Stimulated activated naive B cell treated with anti-CD40 and anti-IgM and Interleukin-4, amounts not matched to agents 10 μg/mL and 1 μg/mL and 100 μg/mL, for 72 hours (primary cell): ENCODE measurements around the gene MINDY1.

Experiments
- ATAC-seq, 2 donors: fragments of 150-1000 bp; cut with Tn5 transposase; replicated peaks; 2 replicates each; pipeline ENCODE4 v1.10.0; 2021; ENCODE audit warnings: moderate library complexity in 1 of 2
- DNase-seq: peaks from one replicate; pipeline ENCODE4 v3.0.0; 2021
- H3K27ac Mint-ChIP-seq: one replicate; pipeline ENCODE4 v1.8.0; 2022; ENCODE audit warnings: mild to moderate bottlenecking, mixed read lengths
- H3K27me3 Mint-ChIP-seq, 2 donors: one replicate each; pipeline ENCODE4 v1.8.0; 2022; ENCODE audit warnings: mixed read lengths in 2 of 2
- H3K36me3 Mint-ChIP-seq, 2 donors: one replicate each; pipeline ENCODE4 v1.8.0; 2022; ENCODE audit warnings: mixed read lengths in 2 of 2, mild to moderate bottlenecking in 1 of 2
- H3K4me1 Mint-ChIP-seq, 2 donors: one replicate each; pipeline ENCODE4 v1.8.0; 2022; ENCODE audit warnings: mixed read lengths in 2 of 2, mild to moderate bottlenecking in 1 of 2
- H3K4me3 Mint-ChIP-seq, 2 donors: one replicate each; pipeline ENCODE4 v1.8.0; 2022; ENCODE audit warnings: mild to moderate bottlenecking in 2 of 2, mixed read lengths in 2 of 2, moderate library complexity in 1 of 2
- H3K9me3 Mint-ChIP-seq, 2 donors: one replicate each; pipeline ENCODE4 v1.8.0; 2022; ENCODE audit warnings: mixed read lengths in 2 of 2, mild to moderate bottlenecking in 1 of 2

Gene MINDY1

DNA sequence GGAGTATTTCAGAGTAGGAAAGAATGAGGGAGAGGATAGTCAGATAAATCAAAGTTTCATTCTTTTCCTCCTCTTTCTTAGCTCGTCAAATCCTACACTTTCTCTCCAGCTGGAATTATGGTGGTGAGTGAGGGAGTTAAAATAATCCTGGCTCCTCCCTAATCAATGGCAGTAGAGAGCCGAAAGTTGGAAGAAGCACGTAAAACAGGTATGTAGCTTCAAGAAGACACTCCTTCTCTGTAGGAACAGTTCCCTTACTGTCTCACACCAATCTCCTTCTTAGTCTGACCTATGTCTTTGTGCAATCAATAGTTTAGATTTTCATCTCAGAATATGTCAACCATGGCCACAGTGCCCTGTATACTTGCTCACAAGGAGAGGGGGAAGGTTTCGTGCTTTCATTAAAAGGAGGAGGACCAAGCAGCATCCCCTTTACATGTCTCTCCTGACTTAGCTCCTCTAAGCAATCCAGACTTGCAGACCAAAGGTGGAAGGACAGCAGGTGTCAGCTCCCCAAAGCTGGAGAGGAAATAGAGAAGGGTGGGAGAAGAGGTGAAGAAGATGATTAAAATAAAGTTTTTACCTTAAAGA is 878 bp downstream of the MINDY1 start:
- no peak for DNase-seq
- H3K27ac Mint-ChIP-seq, result peak overlapping the region; percentile 98
- H3K27me3 Mint-ChIP-seq, result no peaks in the 10 kb centered on the region
- no peak for ATAC-seq
- peaks cover 41 to 62% of the 10 kb centered on the region in 2 donors for H3K4me1 Mint-ChIP-seq
- H3K9me3 Mint-ChIP-seq, result no peaks in the 10 kb centered on the region
- peak overlapping the region; percentile 97 for H3K4me3 Mint-ChIP-seq
- H3K36me3 Mint-ChIP-seq, result peaks cover 9 to 11% of the 10 kb centered on the region in 2 donors

- ATAC-seq (no peak), DNase-seq (no peak)
- Mint-ChIP-seq H3K9me3 (no peaks in the 10 kb centered on the region), H3K36me3 (peaks cover 9 to 14% of the 10 kb centered on the region in 2 donors), H3K4me1 (peaks cover 35 to 46% of the 10 kb centered on the region in 2 donors), H3K27me3 (no peaks in the 10 kb centered on the region), H3K27ac (no peak overlapping the region), H3K4me3 (no peak overlapping the region)
Observed at GRCh38 chr1:151003180-151003579, 3.5 kb downstream of the MINDY1 start.

GRCh38 chr1:151002611-151003010 is 4.1 kb downstream of the MINDY1 start:
- no peak for ATAC-seq
- Mint-ChIP-seq H3K27ac (no peak overlapping the region), H3K4me1 (peaks cover 30 to 40% of the 10 kb centered on the region in 2 donors), H3K27me3 (no peaks in the 10 kb centered on the region), H3K36me3 (peaks cover 9 to 14% of the 10 kb centered on the region in 2 donors), H3K9me3 (no peaks in the 10 kb centered on the region), H3K4me3 (no peak overlapping the region)
- no peak for DNase-seq

GRCh38 chr1:151002051-151002450 is 4.7 kb downstream of the MINDY1 start:
- H3K36me3 Mint-ChIP-seq, result peaks cover 12 to 18% of the 10 kb centered on the region in 2 donors
- ATAC-seq (no peak), DNase-seq (no peak)
- H3K4me1 Mint-ChIP-seq, result peaks cover 25 to 34% of the 10 kb centered on the region in 2 donors
- H3K4me3 Mint-ChIP-seq, result no peak overlapping the region
- no peaks in the 10 kb centered on the region for H3K9me3 Mint-ChIP-seq
- no peak overlapping the region for H3K27ac Mint-ChIP-seq
- no peaks in the 10 kb centered on the region for H3K27me3 Mint-ChIP-seq

GRCh38 chr1:151001602-151002001 is 5.1 kb downstream of the MINDY1 start:
- Mint-ChIP-seq H3K4me1 (peaks cover 22 to 30% of the 10 kb centered on the region in 2 donors), H3K27ac (no peak overlapping the region)

DNA sequence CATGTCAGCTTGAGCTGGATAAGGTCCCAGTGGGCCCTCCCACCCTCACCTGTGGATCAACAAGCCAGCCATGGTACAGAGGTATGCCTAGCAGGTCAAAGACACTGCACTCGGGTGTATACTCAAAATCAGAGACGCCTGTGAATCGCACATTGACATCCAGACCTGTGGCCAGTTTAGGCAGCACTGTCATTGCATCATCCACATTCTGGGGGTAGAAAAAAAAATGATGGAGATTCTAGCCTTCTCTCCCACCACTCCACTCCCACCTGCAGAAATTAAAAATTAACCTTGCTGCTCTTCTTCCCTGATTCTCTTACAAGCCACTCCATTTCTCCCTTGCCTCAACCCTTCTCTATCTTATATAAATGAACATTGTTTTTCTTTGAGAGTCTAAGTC is 6.3 kb downstream of the MINDY1 start:
- Mint-ChIP-seq H3K4me3 (no peak overlapping the region), H3K9me3 (no peaks in the 10 kb centered on the region), H3K4me1 (peaks cover 13 to 24% of the 10 kb centered on the region in 2 donors), H3K36me3 (peaks cover 17 to 22% of the 10 kb centered on the region in 2 donors), H3K27me3 (no peaks in the 10 kb centered on the region), H3K27ac (no peak overlapping the region)
- ATAC-seq (no peak), DNase-seq (no peak)

More at GRCh38 chr1:151001602-151002001, 5.1 kb downstream of the MINDY1 start:
- DNase-seq, result no peak
- no peak overlapping the region for H3K4me3 Mint-ChIP-seq
- H3K27me3 Mint-ChIP-seq, result no peaks in the 10 kb centered on the region
- H3K36me3 Mint-ChIP-seq, result peaks cover 17 to 21% of the 10 kb centered on the region in 2 donors
- ATAC-seq, result no peak
- no peaks in the 10 kb centered on the region for H3K9me3 Mint-ChIP-seq

- ATAC-seq (no peak), DNase-seq (no peak)
- Mint-ChIP-seq H3K36me3 (peaks cover 17 to 22% of the 10 kb centered on the region in 2 donors), H3K9me3 (no peaks in the 10 kb centered on the region), H3K27ac (no peak overlapping the region), H3K27me3 (no peaks in the 10 kb centered on the region), H3K4me1 (peaks cover 12 to 19% of the 10 kb centered on the region in 2 donors), H3K4me3 (no peak overlapping the region)
Observed at GRCh38 chr1:150999926-151000325, 6.8 kb downstream of the MINDY1 start.

GRCh38 chr1:150999051-150999674 is 7.5 kb downstream of the MINDY1 start:
- Mint-ChIP-seq H3K4me1 (peaks cover 12 to 18% of the 10 kb centered on the region in 2 donors), H3K27me3 (no peaks in the 10 kb centered on the region), H3K4me3 (no peak overlapping the region), H3K9me3 (no peaks in the 10 kb centered on the region), H3K27ac (no peak overlapping the region), H3K36me3 (peaks cover 17 to 22% of the 10 kb centered on the region in 2 donors)
- no peak for ATAC-seq
- no peak for DNase-seq

- peaks cover 11% of the 10 kb centered on the region in 2 donors for H3K4me1 Mint-ChIP-seq
- ATAC-seq, result no peak
- DNase-seq, result no peak
- H3K9me3 Mint-ChIP-seq, result no peaks in the 10 kb centered on the region
- H3K4me3 Mint-ChIP-seq, result no peak overlapping the region
- H3K27me3 Mint-ChIP-seq, result no peaks in the 10 kb centered on the region
- H3K36me3 Mint-ChIP-seq, result peaks cover 17 to 22% of the 10 kb centered on the region in 2 donors
- no peak overlapping the region for H3K27ac Mint-ChIP-seq
Observed at GRCh38 chr1:150997949-150998348, 8.8 kb downstream of the MINDY1 start.

DNA sequence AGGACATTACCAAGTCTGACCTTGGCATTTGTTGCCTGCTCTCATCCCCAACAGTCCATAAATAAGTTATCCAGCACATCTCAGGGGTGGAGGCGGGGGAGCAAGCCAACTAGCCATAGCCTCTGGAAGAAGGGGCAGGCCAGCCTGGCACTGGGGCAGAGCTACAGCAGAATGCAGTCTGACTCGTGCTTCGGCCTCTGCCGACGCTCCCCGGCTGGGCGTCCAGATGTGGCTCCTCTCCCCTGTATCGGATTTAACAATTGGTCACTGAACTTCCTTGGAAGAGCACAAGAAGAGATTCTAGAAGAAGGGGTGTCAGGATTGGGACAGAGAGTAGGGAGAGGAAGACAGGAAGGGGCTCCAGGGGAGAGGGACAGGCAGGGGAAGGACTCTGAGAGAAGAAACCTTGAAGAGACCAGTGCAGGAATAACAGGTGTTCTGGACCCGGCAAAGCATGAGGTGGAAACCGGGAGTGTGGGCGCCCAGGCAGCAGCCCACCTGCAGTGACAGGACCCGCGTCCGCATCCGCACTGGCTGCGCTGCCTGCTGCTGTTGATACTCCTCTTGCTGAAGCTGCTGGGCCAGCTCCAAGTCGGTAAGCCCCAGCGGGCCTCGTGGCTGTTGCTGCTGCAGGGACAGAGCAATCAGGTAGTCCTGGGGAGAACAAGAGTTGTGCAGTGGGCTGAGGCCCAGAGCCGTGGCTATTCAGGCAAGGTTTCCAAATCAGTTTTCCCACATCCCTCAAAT is 9.4 kb downstream of the MINDY1 start:
- Mint-ChIP-seq H3K4me3 (no peak overlapping the region), H3K9me3 (no peaks in the 10 kb centered on the region), H3K27me3 (no peaks in the 10 kb centered on the region), H3K4me1 (peaks cover 6 to 7% of the 10 kb centered on the region in 2 donors), H3K36me3 (peaks cover 16 to 22% of the 10 kb centered on the region in 2 donors), H3K27ac (peak overlapping the region; percentile 6)
- ATAC-seq, result no peak
- no peak for DNase-seq

DNA sequence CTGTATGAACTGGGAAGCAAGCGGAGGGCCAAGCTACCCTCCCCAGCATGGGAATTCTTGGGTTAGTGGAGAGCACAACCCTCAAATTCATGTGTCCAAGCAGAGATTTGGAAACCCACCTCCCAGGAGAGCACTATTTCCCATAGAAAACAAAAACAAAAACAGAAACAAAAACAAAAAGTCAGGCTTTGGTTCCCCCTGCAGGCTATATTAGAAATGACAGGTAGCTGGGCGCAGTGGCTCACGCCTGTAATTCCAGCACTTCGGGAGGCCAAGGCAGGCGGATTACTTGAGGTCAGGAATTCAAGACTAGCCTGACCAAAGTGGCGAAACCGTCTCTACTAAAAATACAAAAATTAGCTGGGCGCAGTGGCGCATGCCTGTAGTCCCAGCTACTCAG is 10.8 kb downstream of the MINDY1 start:
- ATAC-seq (no peak), DNase-seq (no peak)
- no peak overlapping the region for H3K27ac Mint-ChIP-seq
- H3K4me3 Mint-ChIP-seq, result no peak overlapping the region
- peaks cover 10 to 16% of the 10 kb centered on the region in 2 donors for H3K36me3 Mint-ChIP-seq
- no peaks in the 10 kb centered on the region for H3K27me3 Mint-ChIP-seq
- peaks cover 2 to 6% of the 10 kb centered on the region in 2 donors for H3K4me1 Mint-ChIP-seq
- H3K9me3 Mint-ChIP-seq, result no peaks in the 10 kb centered on the region

DNA sequence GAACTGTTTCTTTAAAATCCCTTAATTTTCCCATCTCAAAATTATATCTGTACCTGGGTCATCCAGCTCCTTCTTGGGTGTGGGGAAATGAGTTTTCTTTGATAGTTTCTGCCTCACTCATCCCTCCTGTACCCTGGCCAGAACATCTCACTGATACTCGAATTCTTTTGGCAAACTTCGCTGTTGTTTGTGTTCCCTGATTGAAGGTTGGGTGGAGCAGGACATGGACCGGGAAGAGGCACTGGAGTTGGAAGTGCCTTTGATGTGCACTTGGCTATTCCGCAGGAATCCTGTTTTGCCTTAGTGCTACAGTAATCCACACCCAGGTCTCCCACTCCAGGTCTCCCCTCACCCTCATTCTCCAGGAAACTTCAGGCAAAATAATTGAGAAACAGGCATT is 11.2 kb downstream of the MINDY1 start:
- Mint-ChIP-seq H3K9me3 (no peaks in the 10 kb centered on the region), H3K27me3 (no peaks in the 10 kb centered on the region), H3K4me1 (peaks cover 2 to 6% of the 10 kb centered on the region in 2 donors), H3K36me3 (peaks cover 8 to 13% of the 10 kb centered on the region in 2 donors), H3K4me3 (no peak overlapping the region), H3K27ac (no peak overlapping the region)
- DNase-seq (no peak), ATAC-seq (no peak)

DNA sequence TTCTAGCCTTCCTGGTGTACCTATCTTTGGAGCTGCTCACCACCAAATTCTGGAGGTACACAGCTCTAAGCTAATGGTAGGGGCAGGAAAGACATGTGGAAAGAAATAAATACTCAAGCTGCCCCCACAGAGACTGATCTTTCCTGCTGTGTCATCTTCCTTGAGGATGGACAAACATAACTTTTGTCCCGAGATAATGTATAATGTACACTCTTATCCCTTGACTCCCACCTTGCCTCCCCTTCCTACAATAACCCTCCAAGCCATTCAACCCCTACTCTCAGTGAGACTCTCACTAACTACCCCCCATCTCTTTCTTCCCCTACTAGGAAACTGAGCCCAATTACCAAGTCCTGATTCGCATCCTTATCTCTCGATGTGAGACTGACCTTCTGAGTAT is 12.5 kb downstream of the MINDY1 start:
- Mint-ChIP-seq H3K27me3 (no peaks in the 10 kb centered on the region), H3K9me3 (no peaks in the 10 kb centered on the region), H3K4me1 (peaks cover 2 to 6% of the 10 kb centered on the region in 2 donors), H3K36me3 (peaks cover 8% of the 10 kb centered on the region in 2 donors), H3K27ac (no peak overlapping the region), H3K4me3 (no peak overlapping the region)
- DNase-seq (no peak), ATAC-seq (no peak)

DNA sequence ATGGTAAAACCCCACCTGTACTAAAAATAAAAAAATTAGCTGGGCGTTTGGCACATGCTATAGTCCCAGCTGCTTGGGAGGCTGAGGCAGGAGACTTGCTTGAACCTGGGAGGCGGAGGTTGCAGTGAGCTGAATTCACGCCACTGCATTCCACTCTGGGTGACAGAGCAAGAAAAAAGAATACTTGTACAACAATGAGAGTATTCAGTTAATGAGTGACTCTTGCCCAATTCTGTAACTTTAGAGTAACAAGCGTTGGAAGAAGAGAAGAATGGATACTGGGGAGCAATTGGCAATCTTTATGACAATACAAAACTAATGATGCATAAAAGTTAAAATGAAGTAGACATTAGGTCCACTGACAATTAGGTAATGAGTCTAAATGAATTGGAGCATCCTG is 14.1 kb downstream of the MINDY1 start:
- H3K27me3 Mint-ChIP-seq, result no peaks in the 10 kb centered on the region
- no peak overlapping the region for H3K4me3 Mint-ChIP-seq
- peaks cover 2 to 6% of the 10 kb centered on the region in 2 donors for H3K4me1 Mint-ChIP-seq
- DNase-seq (no peak), ATAC-seq (no peak)
- no peak overlapping the region for H3K27ac Mint-ChIP-seq
- no peaks in the 10 kb centered on the region for H3K9me3 Mint-ChIP-seq
- H3K36me3 Mint-ChIP-seq, result peaks cover 8% of the 10 kb centered on the region in 2 donors

GRCh38 chr1:150987924-150988323 is 18.8 kb downstream of the MINDY1 start:
- ATAC-seq, result no peak
- no peak overlapping the region for H3K27ac Mint-ChIP-seq

More at GRCh38 chr1:150987924-150988323, 18.8 kb downstream of the MINDY1 start:
- Mint-ChIP-seq H3K4me1 (no peaks in the 10 kb centered on the region), H3K4me3 (no peak overlapping the region), H3K36me3 (no peaks in the 10 kb centered on the region), H3K27me3 (no peaks in the 10 kb centered on the region), H3K9me3 (no peaks in the 10 kb centered on the region)
- no peak for DNase-seq
